ENCODE results near the gene PTPN21.

PTPN21 gene

DNA sequence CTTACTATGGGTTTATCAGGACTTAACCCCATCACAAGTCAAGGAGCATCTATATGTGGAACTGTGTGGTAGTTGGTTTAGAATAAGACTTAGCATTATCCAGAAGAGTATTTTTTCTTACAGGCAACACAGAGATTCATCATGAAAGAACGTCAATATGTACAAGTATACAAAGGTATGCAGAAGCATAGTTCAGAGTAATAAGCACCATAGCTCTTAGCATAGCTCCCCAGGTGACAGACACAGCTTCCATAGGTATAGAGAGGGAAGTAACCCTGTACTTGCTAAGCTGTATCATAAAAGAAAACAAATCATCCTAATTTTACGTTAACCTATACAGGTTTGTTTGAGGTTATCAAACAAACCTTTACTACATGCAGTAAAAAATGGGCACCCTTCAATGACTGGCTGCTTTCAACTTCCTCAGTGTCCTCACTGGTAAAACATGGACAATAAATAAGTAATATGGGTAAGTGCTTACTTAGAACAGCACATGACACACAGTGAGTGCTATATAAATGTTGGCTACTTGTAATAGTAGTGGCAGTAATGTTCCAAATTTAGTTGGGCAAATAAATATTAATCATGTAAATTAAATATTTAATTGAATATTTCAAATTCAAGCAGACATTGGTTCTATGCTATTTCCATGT is 50.9 kb downstream of the PTPN21 start:
- DNase-seq, result no peak

- DNase-seq, result no peak
Measured at GRCh38 chr14:88502740-88503139, 52.1 kb downstream of the PTPN21 start.

DNA sequence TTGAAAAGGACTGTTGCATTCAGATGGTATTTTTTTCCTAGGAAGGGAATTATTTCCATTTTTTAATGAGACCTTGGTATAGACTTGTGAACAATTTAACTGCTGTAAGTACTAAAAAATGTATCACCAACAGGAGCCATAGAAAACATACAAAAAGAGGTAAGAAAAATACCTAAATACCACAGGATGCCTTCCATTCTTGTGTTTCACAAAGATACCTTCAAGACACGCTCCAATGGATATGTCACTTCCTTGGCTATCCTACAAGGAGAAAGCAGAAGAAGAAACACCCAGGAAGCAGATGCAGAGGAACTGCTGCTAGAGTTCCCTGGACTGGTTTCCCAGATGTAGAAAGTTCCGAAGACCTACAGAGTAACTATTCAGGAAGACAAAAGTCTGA is 54.2 kb downstream of the PTPN21 start:
- no peak for DNase-seq

GRCh38 chr14:88499225-88499624 is 55.6 kb downstream of the PTPN21 start:
- no peak for DNase-seq

DNA sequence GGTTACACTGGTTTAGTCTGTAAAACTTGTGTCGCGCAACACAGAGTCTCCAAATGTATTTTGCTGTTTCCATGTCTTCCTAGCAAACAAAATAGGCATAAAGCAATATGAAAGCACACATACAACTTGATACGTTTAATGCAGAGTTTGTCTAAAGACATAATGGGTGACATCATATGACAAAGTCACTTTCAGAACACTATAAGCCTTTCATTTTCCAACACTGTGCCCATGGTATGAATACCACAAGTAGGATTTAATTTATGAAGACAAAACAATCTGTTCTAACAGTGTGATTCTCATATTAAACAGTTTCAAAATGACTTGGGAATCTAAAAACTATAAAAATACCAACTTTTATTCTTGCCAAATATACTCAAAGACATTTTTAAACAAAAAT is 58.4 kb downstream of the PTPN21 start:
- no peak for DNase-seq

- no peak for DNase-seq
Measured at GRCh38 chr14:88493392-88494185, 61.2 kb downstream of the PTPN21 start.

GRCh38 chr14:88492272-88493089 is 62.3 kb downstream of the PTPN21 start:
- peak; percentile 69 for DNase-seq

DNA sequence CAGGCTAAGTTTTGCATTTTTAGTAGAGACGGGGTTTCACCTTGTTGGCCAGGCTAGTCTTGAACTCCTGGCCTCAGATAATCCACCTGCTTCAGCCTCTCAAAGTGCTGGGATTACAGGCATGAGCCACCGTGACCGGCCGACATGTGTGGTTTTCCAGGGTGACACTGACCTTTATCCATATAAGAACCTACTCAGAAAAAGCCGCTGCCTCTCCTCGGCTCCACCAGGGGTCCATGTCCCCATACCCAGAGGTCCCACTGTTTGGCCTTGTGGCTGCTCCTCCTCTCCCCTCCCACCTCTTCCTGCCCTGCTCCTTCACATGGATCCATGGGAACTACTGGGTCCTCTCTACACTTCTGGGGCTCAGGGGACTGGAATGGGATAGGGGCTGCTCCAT is 64.6 kb downstream of the PTPN21 start:
- no peak for DNase-seq

DNA sequence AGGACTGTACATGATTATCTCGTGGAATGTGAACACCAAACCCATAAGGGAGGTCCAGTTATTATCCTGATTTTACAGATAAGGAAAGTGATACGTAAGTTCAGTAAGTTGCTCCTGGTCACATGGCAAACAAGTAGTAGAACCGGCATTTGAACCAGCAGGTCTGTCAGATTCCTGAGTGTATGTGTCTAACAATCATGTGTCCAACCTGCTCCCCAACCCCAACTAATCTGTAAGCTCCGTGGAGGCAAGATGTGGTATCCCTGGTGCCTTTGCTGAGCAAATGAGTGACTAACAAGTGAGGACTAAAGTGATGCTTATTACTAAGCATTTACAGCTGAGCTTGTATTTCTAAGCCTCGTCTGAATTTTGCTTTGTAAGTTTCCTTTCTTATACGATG is 65.9 kb downstream of the PTPN21 start:
- no peak for DNase-seq

- DNase-seq, result no peak
Measured at GRCh38 chr14:88488081-88488480, 66.7 kb downstream of the PTPN21 start.

GRCh38 chr14:88482524-88482923 is 72.3 kb downstream of the PTPN21 start:
- no peak for DNase-seq

DNA sequence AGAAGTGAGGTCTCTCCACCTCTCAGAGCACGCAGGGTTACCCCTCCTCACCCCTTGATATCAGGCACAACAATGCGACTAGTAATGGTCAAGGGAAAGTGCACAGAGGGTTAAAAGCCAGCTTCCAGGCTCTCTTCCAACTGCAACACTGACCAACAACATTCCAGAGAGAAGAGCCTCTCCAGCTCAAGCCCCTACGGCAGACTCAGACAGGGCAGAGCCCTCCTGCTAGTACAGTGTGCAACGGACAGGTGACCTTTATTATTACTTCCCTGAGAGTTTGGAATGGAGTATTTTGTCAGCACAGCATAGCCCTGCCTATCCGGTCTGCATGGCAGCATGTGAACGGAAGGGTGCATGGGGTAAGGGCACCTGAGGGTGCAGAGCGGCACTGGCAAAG is 73.0 kb downstream of the PTPN21 start:
- DNase-seq, result no peak

DNA sequence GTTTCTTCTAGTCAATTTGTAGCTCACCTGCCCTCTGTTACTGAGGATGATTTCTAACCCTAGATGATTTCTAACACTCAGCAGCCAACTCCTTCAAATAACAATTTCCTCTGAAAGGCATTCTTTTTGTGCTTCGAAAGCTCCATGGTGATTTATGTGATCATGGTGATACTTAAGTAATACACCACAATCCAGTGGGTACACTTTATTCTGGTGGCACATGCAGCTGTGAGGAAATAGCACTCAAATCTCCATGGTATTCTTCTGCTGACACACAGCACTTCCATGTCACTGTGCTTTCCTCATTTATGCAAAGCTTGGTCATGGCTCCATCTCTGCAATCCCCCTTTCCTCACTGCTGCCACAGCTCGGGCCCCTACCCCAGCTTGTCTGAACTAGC is 73.7 kb downstream of the PTPN21 start:
- no peak for DNase-seq

GRCh38 chr14:88479574-88479987 is 75.2 kb downstream of the PTPN21 start:
- no peak for DNase-seq

GRCh38 chr14:88478931-88479330 is 75.9 kb downstream of the PTPN21 start:
- no peak for DNase-seq

- DNase-seq, result no peak
Measured at GRCh38 chr14:88477513-88478250, 77.1 kb downstream of the PTPN21 start.

DNA sequence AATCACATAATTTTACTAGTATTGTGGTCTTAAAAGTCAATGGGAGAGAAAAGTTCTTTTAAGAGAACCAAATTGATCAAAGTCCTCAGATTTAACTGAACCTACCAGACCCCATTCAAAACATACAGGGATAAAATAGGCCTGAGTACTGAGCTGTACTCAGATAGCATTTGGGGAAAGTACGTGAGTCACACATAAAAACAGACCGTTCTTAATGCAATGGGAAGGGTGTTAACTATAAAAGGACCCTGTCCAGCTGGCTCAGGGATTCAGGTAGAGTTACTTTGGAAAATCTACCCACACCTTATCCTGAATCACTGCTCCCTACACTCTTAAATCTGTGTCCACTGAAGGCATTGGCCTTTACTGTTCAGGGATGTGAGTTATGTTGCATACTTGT is 78.0 kb downstream of the PTPN21 start:
- DNase-seq, result no peak

- DNase-seq, result no peak
Measured at GRCh38 chr14:88476214-88476774, 78.5 kb downstream of the PTPN21 start.

DNA sequence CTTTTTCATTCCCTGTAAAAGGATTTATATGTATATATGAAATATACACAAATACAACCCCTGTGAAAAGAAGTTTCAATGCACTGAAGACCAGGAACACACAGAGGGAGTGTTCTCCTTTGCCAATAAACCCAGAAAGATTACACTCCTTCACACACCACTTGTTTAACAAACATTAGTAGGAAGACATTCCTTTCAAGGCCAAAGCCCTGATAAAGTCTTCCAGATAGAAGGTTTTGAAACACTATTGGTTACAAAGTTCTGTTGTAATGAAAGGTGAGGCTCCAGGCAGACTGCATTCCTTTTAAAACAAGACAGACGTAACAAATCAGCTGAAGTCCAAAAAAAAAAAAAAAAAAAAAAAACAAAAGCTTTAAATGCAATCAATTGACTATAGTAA is 81.0 kb downstream of the PTPN21 start:
- DNase-seq, result no peak

- no peak for DNase-seq
Measured at GRCh38 chr14:88470542-88471440, 84.0 kb downstream of the PTPN21 start.

DNA sequence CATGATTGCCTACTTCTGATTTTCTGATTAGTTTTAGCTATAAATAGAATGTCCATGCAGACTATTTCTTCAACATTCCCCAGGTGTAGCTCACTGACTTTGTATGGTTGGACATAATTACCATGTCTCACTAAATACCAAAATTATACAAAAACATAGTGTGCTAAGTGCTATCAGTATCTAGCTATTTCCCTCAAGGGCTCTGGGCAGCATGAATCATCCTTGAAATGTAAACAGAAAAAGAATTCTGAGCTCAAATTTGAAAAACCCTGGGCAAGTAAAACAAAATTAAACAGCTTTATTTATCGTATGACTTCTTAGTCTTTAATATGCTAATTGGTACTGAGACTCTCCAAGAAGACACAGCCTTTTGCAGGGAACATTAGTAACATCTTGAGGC is 86.4 kb downstream of the PTPN21 start:
- DNase-seq, result no peak

DNA sequence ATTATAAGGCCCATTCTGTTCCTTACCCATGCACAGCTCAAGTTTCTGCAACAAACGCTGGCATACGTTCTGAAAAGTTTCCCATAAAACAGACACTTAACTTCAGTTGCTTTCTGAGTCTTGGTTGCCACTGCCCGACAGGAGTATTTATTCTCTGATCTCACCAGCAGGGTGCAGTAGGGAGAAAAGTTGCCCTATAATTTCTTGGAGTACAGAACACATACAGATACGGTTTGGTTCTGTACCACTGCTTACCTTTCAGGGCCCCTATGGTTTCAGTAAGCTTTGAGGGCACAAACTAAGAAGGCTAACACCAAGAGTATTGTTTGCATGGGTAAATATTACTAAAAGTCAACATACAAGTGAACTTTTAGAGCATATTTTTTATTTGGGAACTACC is 91.5 kb downstream of the PTPN21 start:
- no peak for DNase-seq

Measured in CD4-positive, alpha-beta T cell treated with Interleukin-17A for 4 hours (primary cell).